Adrenal gland (tissue), 19 donors: ENCODE measurements around the gene ELF1. TPM values are rescaled to one million over a fixed set of nuclear protein-coding genes. Genes with fewer than 3 reads are reported as not detected.

Source experiments
- DNase-seq, 7 donors: peaks; one replicate each; pipeline ENCODE4 v3.0.0-alpha.2; 2019 to 2020
- H3K27ac ChIP-seq, 5 donors: fragments of 200-600 bp; sonication (generic) in 4 of 5; 1 replicate in 3 of 5; 2 replicates in 2 of 5; pipeline versions ENCODE4 v1.5.1 to v1.8.0; 2016 to 2020; ENCODE audit warnings: mild to moderate bottlenecking in 1 of 5
- H3K27me3 ChIP-seq: fragments of 200-600 bp; 2 replicates; pipeline ENCODE4 v1.8.0; 2021
- H3K36me3 ChIP-seq, 2 donors: fragments of 200-600 bp; replicated peaks in 1 of 2; 1 replicate in 1 of 2; 2 replicates in 1 of 2; pipeline versions ENCODE4 v1.5.1 to v1.8.0; 2018 to 2022
- H3K4me1 ChIP-seq, 2 donors: fragments of 200-600 bp; replicated peaks in 1 of 2; 1 replicate in 1 of 2; 2 replicates in 1 of 2; pipeline versions ENCODE4 v1.5.1 to v1.8.0; 2018 to 2021
- H3K4me3 ChIP-seq, 4 donors: fragments of 200-600 bp; sonication (generic) in 3 of 4; one replicate each; pipeline ENCODE4 v1.5.1; 2016 to 2018
- H3K9me3 ChIP-seq, 3 donors: fragments of 200-600 bp; sonication (generic) in 1 of 3; replicated peaks in 1 of 3; 1 replicate in 2 of 3; 2 replicates in 1 of 3; pipeline versions ENCODE4 v1.5.1 to v1.8.0; 2016 to 2021
- POLR2A ChIP-seq, 2 donors: fragments of 450-650 bp; IDR thresholded peaks; one replicate each; pipeline ENCODE4 v1.6.1; 2017; ENCODE audit warnings: antibody characterized with exemption in 2 of 2, mild to moderate bottlenecking in 2 of 2, moderate library complexity in 1 of 2
- WGBS, 4 donors: extraction: QIAGEN DNeasy Blood & Tissue Kit in 2 of 4; methylation state at CpG; one replicate each; pipeline versions ENCODE4 v1.1.5 to v1.1.7; 2013 to 2017; 5-methylcytosine and 5-hydroxymethylcytosine counted together
- intact Hi-C, 2 donors: fragments of 100-400 bp; cut with DNase I; formaldehyde crosslinking; loops; one replicate each; pipeline versions ENCODE4 v1.14.1 to v1.15.0; 2022 to 2023
- long read RNA-seq, 10 donors: library from polyadenylated mRNA in 3 of 10; unstranded in 2 of 10; stranded (forward) in 1 of 10; transcript quantifications; one replicate each; pipeline ENCODE4 v2.0.0 and lab custom pipeline, GENCODE V29; 2021 to 2026
- polyA plus RNA-seq, 3 donors: library from polyadenylated mRNA; stranded (reverse); fragments of 200-250 nt in 2 of 3; fragments of 350-450 nt in 1 of 3; fragmentation: Illumina TruSeq in 1 of 3; extraction: RNeasy Lipid Tissue Mini Kit (QIAGEN cat#74804) in 1 of 3; gene quantifications; one replicate each; pipeline ENCODE4 v1.2.3, GENCODE V29; 2013 to 2014
- total RNA-seq, 9 donors: library from RNA; depleted of rRNA in 4 of 9; stranded (reverse); fragments of >200 nt in 4 of 9; fragments of 120-200 nt in 1 of 9; fragmentation: NEBNext Ultra II Directional in 1 of 9; extraction: Animal tissue kit (Norgen Biotek cat#: 25700) in 1 of 9; gene quantifications; one replicate each; pipeline versions ENCODE4 v1.1.0 to v1.2.4, GENCODE V29; 2013 to 2023
- TF ChIP-seq, protein P1 (sequence below), 6 experiments: fragments of 450-650 bp in 4 of 6; fragments of 200-600 bp in 2 of 6; sonication (generic) in 1 of 6; IDR thresholded peaks; 1 replicate in 5 of 6; 2 replicates in 1 of 6; pipeline versions ENCODE4 v1.5.1 to v1.8.0; 2016 to 2021; ENCODE audit warnings: antibody characterized with exemption in 6 of 6, mild to moderate bottlenecking in 2 of 6, moderate library complexity in 1 of 6
- donor health status: healthy with polysubstance abuse.
- donor health status: Bipolar disorder and iron deficiency.
- donor health status: DM: yes; HTN: yes; CAD: no.
- donor health status: DM: no; HTN: no; CAD: no.
- donor health status: DM: no; HTN: no; CAD: no.
- donor health status: DM: yes; HTN: yes; CAD: no.

Gene ELF1
- total RNA-seq (10 to 100 TPM; 27.6 to 64.3 (median 52.0) TPM), polyA plus RNA-seq (10 to 100 TPM in 2 of 3 donors, 1 to 10 TPM in 1; 6.3 to 36.1 (median 10.4) TPM)
- long read RNA-seq, donor 1, partial matches to known transcripts: 0 of 1 reads
- long read RNA-seq, donor 1, other reads (novel, unspliced or antisense): 0 of 1 reads
- long read RNA-seq, donor 2, partial matches to known transcripts: 16 of 76 reads
- long read RNA-seq, donor 2, other reads (novel, unspliced or antisense): 60 of 76 reads
- long read RNA-seq, donor 3, partial matches to known transcripts: 79 of 99 reads
- long read RNA-seq, donor 3, other reads (novel, unspliced or antisense): 19 of 99 reads
- long read RNA-seq, donor 4, partial matches to known transcripts: 13 of 17 reads
- long read RNA-seq, donor 4, other reads (novel, unspliced or antisense): 4 of 17 reads
- long read RNA-seq, donor 5, partial matches to known transcripts: 0 of 34 reads
- long read RNA-seq, donor 5, other reads (novel, unspliced or antisense): 28 of 34 reads
- long read RNA-seq, donor 6, partial matches to known transcripts: 3 of 4 reads
- long read RNA-seq, donor 6, other reads (novel, unspliced or antisense): 1 of 4 reads
- long read RNA-seq, donor 7: 0 reads
- long read RNA-seq, donor 8, partial matches to known transcripts: 13 of 14 reads
- long read RNA-seq, donor 8, other reads (novel, unspliced or antisense): 0 of 14 reads
- long read RNA-seq, donor 9, partial matches to known transcripts: 5 of 5 reads
- long read RNA-seq, donor 9, other reads (novel, unspliced or antisense): 0 of 5 reads
- long read RNA-seq, donor 10, partial matches to known transcripts: 7 of 50 reads
- long read RNA-seq, donor 10, other reads (novel, unspliced or antisense): 42 of 50 reads

GRCh38 chr13:41019011-41019487 is at the start of gene ELF1:
TSS of gene ELF1 (minus strand) at chr13:41019316. CDS start at chr13:40982054, 37,262 bp downstream.
- peak in 6 of 7 donors; percentile 25 to 73 (median 40) for DNase-seq
- Histone ChIP-seq H3K9me3 (no peaks in the 10 kb centered on the region), H3K4me1 (peaks cover 9 to 37% of the 10 kb centered on the region in 2 donors), H3K4me3 (peak within 1 kb of the TSS in 1 of 4 donors; percentile 20), H3K27me3 (no peaks in the 10 kb centered on the region), H3K27ac (peak within 1 kb of the TSS in 4 of 5 donors; percentile 32 to 73 (median 56)), H3K36me3 (no peaks in the 10 kb centered on the region)
- intact Hi-C loops: loop anchor here in 1 of 2 donors (5.0 kb wide), 1 partner anchor 33 kb away; no protein-coding TSS in a partner anchor
- TF ChIP-seq, protein P1, sequence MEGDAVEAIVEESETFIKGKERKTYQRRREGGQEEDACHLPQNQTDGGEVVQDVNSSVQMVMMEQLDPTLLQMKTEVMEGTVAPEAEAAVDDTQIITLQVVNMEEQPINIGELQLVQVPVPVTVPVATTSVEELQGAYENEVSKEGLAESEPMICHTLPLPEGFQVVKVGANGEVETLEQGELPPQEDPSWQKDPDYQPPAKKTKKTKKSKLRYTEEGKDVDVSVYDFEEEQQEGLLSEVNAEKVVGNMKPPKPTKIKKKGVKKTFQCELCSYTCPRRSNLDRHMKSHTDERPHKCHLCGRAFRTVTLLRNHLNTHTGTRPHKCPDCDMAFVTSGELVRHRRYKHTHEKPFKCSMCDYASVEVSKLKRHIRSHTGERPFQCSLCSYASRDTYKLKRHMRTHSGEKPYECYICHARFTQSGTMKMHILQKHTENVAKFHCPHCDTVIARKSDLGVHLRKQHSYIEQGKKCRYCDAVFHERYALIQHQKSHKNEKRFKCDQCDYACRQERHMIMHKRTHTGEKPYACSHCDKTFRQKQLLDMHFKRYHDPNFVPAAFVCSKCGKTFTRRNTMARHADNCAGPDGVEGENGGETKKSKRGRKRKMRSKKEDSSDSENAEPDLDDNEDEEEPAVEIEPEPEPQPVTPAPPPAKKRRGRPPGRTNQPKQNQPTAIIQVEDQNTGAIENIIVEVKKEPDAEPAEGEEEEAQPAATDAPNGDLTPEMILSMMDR (IDR thresholded peaks at IDR 0.05): no peak
- no peak for TF ChIP-seq POLR2A (IDR thresholded peaks at IDR 0.05)
- WGBS, 4 donors: 46 to 57% (median 52%) methylated on average over 4 of the region's 4 CpGs

DNA sequence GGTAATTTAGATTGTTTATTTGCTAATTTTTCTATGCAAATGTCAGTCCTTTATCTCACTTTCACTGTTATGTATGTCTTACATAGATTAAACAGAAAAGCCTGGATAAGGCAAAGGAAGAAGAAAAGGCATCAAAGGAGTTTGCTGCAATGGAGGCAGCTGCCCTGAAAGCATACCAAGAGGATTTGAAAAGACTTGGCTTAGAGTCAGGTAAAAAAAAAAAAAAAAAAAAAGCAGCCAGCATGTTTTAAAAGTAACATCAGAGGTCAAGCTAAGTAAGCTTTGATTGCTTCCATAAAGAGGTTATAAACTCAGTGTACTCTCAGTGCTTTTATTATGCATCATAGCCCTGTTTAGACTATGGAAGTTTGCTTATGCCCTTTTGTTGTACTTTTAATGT is 46.0 kb upstream of the ELF1 start:
- no peak for TF ChIP-seq POLR2A (IDR thresholded peaks at IDR 0.05)
- TF ChIP-seq, protein P1 (IDR thresholded peaks at IDR 0.05): no peak
- Histone ChIP-seq H3K36me3 (peaks cover 0 to 44% of the 10 kb centered on the region in 2 donors), H3K27me3 (no peaks in the 10 kb centered on the region), H3K9me3 (no peaks in the 10 kb centered on the region), H3K4me1 (peaks cover 32 to 35% of the 10 kb centered on the region in 2 donors), H3K4me3 (peak overlapping the region in 1 of 4 donors; percentile 16), H3K27ac (peak overlapping the region in 4 of 5 donors; percentile 15 to 97 (median 68))
- no peak for DNase-seq
- intact Hi-C loops: no loop called here

- Histone ChIP-seq H3K9me3 (no peaks in the 10 kb centered on the region), H3K36me3 (peaks cover 0 to 38% of the 10 kb centered on the region in 2 donors), H3K27me3 (no peaks in the 10 kb centered on the region), H3K4me3 (peak overlapping the region in 1 of 4 donors; percentile 16), H3K27ac (peak overlapping the region in 4 of 5 donors; percentile 20 to 97 (median 70)), H3K4me1 (peaks cover 34 to 35% of the 10 kb centered on the region in 2 donors)
- DNase-seq: no peak
- 29 to 37% (median 32%) methylated on average over 2 of the region's 2 CpGs for WGBS, 4 donors
- TF ChIP-seq POLR2A (IDR thresholded peaks at IDR 0.05): no peak
- TF ChIP-seq, protein P1 (IDR thresholded peaks at IDR 0.05): no peak
- intact Hi-C loops: no loop called here
Observed at GRCh38 chr13:41064493-41064892, 45.4 kb upstream of the ELF1 start.
